Omental fat pad (tissue), 4 donors: ENCODE results near the gene IL6R. TPM values are rescaled to one million over a fixed set of nuclear protein-coding genes. Genes with fewer than 3 reads are reported as not detected.

Experiments
- ATAC-seq: fragments of 150-250 bp; one replicate; pipeline ENCODE4 v1.9.1; 2016; ENCODE audit warnings: mild to moderate bottlenecking, moderate library complexity; ENCODE audit not compliant: low FRiP score
- DNase-seq: peaks from one replicate; pipeline ENCODE4 v3.0.0-alpha.2; 2019; ENCODE audit warnings: low spot score
- total RNA-seq, 4 donors: library from RNA; depleted of rRNA; stranded (reverse); fragments of >200 nt; gene quantifications; one replicate each; pipeline ENCODE4 v1.1.0, GENCODE V29; 2016
- TF ChIP-seq, protein P1 (sequence below), 3 donors: fragments of 450-650 bp; IDR thresholded peaks; one replicate each; pipeline ENCODE4 v1.5.1; 2016 to 2017; ENCODE audit warnings: antibody characterized with exemption in 3 of 3, mild to moderate bottlenecking in 3 of 3, moderate library complexity in 2 of 3

The IL6R gene
- total RNA-seq, 4 donors from 2014 or later, result 41.1 to 98.1 (median 62.5) TPM

DNA sequence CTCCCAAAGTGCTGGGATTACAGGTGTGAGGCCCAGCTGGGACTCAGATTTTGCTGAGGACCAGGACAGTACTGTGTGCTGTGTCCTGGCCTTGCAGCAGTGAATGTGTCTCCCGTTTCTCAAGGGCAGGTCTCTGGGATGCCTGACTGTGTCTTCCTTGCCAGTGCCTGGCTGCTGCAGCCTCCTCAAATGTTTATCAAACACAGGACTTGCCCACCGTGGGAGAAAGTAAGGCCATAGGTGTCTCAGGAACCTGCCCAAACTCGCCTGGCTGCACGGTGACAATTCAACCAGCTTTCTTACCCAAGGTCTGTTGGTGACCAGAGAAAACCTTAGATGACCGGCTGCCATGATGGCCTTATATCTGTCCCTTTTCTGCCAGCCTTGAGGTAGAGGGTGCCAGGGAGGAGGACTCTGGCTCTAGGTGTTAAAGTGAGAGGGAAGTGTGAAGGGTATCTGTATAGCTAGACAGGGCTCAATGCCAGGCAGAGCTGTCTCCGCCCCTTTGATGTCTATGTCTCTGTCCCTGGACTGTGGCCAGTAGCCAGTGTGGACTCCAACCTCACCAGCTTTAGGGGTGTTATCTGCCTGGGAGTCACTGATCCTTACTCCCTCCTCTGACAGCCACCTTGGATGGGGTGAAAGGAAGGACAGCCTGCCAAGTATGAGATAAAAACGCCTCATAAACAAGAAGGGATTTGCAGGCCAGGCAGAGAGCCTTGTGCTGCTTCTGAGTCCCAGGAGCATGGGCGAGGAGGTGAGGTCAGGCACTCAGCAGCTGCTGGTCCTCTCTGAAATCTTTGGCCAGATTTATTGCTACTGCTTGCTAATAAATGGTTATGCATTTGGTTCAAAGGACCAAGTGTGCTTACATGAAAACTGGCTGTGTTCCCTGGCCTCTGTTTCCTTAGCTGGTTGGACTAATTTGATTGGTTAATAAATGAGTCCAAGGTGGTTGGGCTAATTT is 22.3 kb downstream of the IL6R start:
- DNase-seq, result no peak
- TF ChIP-seq, protein P1, sequence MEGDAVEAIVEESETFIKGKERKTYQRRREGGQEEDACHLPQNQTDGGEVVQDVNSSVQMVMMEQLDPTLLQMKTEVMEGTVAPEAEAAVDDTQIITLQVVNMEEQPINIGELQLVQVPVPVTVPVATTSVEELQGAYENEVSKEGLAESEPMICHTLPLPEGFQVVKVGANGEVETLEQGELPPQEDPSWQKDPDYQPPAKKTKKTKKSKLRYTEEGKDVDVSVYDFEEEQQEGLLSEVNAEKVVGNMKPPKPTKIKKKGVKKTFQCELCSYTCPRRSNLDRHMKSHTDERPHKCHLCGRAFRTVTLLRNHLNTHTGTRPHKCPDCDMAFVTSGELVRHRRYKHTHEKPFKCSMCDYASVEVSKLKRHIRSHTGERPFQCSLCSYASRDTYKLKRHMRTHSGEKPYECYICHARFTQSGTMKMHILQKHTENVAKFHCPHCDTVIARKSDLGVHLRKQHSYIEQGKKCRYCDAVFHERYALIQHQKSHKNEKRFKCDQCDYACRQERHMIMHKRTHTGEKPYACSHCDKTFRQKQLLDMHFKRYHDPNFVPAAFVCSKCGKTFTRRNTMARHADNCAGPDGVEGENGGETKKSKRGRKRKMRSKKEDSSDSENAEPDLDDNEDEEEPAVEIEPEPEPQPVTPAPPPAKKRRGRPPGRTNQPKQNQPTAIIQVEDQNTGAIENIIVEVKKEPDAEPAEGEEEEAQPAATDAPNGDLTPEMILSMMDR (IDR thresholded peaks at IDR 0.05), result no peak
- no peak for ATAC-seq

DNA sequence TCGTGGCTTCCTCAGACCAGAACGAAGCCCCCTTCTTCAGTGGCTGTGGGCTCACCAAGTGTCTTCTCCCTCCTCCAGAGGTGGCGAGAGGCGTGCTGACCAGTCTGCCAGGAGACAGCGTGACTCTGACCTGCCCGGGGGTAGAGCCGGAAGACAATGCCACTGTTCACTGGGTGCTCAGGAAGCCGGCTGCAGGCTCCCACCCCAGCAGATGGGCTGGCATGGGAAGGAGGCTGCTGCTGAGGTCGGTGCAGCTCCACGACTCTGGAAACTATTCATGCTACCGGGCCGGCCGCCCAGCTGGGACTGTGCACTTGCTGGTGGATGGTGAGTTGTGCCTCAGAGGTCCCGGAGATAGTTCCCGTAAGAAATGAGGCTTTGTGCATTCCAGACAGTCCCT is 24.0 kb downstream of the IL6R start:
- TF ChIP-seq, protein P1 (IDR thresholded peaks at IDR 0.05), result no peak
- ATAC-seq (no peak), DNase-seq (no peak)

DNA sequence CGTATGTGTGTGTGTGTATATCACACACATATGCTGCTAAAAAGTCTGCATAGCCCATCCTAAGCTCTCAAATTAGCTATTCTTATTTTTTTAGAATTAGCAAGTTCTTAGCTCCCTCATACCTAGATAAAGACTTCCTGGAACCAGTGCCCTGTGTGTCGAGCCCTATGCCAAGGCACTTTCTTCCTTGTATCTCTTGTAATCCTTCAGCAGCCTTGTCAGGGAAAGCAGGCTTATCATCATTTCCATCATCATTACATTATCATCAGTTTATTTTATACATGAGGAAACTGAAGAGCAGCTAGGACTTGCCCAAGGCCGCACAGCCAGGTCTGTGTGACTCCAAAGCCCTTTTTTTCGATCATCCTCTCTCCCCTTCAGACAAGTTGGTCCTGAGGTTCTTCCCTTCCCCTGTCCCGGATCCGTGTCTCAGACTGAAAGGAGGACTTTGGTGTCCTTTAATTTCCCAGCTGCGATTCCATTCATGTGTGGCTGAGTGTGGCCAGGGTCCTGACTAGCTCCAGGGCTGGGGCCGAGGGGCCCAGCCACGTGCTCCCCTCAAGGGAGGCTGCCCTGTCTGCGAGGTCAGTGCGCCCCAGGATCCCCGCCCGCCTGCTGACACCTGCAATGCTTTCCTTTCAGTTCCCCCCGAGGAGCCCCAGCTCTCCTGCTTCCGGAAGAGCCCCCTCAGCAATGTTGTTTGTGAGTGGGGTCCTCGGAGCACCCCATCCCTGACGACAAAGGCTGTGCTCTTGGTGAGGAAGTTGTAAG is 24.9 kb downstream of the IL6R start:
- TF ChIP-seq, protein P1 (IDR thresholded peaks at IDR 0.05), result no peak
- no peak for DNase-seq
- no peak for ATAC-seq

DNA sequence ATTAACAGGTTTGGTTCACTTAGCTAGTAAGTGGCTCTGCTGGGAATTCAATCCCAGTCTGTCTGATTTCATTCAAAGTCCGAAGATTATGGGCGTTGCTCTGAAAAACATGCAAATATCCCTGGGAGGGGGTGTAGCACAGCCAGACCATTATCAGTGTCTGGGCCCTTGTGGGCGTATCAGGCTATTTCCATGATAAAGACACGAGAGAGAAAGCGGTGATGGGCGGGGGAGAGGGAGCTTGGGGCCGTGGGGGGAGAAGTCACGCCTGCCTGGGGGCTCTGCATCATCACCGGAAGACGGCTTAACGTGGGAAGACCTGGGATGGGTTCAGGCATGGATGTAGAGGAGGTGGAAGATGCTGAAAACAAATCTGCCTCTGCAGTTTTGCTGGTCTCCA is 25.8 kb downstream of the IL6R start:
- TF ChIP-seq, protein P1 (IDR thresholded peaks at IDR 0.05), result no peak
- DNase-seq (no peak), ATAC-seq (no peak)

DNA sequence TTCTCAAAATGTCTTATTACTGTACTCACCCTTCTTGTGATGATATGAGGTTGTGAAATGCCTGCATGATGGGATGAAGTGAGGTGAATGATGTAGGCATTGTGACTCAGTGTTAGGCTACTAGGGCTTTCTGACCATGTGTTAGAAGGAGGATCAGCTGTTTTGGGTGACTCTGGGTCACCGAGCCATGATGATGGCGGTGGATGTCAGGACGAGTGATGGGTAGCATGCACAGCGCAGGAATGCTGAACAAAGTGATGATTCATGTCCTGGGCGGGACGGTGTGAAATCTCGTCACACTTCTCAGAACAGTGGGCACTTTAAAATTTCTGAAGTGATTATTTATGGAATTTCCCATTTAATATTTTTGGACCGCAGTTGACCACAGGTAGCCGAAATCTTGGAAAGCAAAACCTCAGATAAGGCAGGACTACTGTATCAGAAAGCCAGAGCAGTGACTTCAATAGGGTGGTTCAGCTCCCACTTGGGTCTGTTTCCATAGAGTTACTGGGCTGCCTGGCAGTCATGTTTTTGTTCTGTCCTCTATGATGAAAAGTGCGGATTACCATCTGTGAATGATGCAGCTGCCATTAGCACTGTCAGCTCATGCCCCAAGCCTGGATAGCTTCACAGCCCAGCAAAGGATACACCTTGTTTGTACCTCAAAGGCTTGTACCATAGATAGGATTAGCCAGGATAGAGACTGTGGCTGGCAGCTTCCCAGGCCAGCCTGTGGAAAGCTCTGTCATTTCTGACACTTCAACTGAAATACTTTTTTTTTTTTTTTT is 26.6 kb downstream of the IL6R start:
- TF ChIP-seq, protein P1 (IDR thresholded peaks at IDR 0.05), result no peak
- ATAC-seq (peak; percentile 70), DNase-seq (peak; percentile 72)

DNA sequence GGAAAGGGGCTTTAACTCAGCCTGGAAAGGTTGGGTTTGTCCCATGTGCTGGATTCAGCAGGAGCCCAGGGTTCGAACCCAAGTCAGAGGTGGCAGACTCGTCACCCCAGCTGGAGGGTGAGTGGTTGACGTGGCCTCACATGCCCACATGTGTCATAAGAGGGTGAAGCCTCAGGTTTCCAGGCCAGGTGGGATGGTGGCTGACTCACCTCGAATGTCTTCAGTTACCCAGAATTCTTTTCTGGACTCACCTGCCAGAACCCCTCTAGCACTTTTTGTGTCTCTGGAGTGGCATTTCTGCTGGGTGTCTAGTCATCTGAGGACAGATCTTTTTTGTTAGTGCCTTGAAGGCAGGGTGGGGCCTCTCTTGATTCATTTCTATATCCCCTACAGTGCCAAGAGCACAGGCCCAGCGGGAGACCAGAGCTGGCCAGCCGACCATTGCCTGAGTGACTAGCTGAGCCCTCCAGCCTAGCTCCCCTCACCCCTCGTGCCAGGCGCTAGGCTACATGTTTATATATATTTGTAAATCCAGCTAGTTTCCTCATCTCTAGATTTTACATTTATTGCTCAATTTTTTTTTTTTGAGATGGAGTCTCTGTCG is 28.1 kb downstream of the IL6R start:
- DNase-seq, result no peak
- no peak for ATAC-seq
- TF ChIP-seq, protein P1 (IDR thresholded peaks at IDR 0.05), result no peak
